IPS-15b (cell line): ENCODE measurements around the gene TNS3.
"Not testable (repeated sequence)": the region's sequence is repeated elsewhere in the genome, so short reads cannot be mapped to it uniquely, and the experiment has no call there.

Experiments used
- H3K27me3 ChIP-seq: one replicate; pipeline ENCODE4 v1.6.1; 2013; ENCODE audit warnings: low read length; ENCODE audit not compliant: control insufficient read depth, insufficient read depth
- H3K36me3 ChIP-seq: one replicate; pipeline ENCODE4 v1.6.1; 2013; ENCODE audit warnings: low read length; ENCODE audit not compliant: control insufficient read depth, insufficient read depth
- H3K4me1 ChIP-seq: one replicate; pipeline ENCODE4 v1.6.1; 2013; ENCODE audit warnings: mild to moderate bottlenecking, low read length; ENCODE audit not compliant: control insufficient read depth, insufficient read depth
- H3K4me3 ChIP-seq: one replicate; pipeline ENCODE4 v1.5.1; 2013; ENCODE audit warnings: low read depth, low read length
- H3K9ac ChIP-seq: one replicate; pipeline ENCODE4 v1.6.1; 2013; ENCODE audit warnings: low read depth, mild to moderate bottlenecking, low read length
- H3K9me3 ChIP-seq: one replicate; pipeline ENCODE4 v1.6.1; 2013; ENCODE audit warnings: mild to moderate bottlenecking, low read length; ENCODE audit not compliant: control insufficient read depth, insufficient read depth

The TNS3 gene

DNA sequence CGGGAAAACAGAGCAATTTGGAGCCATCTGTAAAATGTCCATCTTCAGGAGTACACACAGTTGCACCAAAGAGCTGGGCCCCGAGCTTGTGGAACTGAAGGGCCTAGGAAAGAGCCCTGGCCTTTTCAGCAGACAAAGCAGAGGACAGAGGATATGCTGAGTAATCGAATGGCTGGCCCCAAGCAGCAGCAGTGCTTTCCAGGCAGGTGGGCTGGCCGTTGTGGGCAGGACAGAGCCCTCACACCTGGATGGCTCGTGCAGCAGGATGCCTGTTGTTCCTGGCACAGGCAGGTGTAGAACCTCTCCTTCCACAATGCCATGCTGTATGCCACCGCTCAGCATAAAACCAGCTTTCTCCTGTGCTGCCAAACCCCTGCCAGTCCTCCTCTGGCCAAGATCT, 32.5 kb upstream of the TNS3 start:
- H3K4me1 ChIP-seq: no peaks in the 10 kb centered on the region

DNA sequence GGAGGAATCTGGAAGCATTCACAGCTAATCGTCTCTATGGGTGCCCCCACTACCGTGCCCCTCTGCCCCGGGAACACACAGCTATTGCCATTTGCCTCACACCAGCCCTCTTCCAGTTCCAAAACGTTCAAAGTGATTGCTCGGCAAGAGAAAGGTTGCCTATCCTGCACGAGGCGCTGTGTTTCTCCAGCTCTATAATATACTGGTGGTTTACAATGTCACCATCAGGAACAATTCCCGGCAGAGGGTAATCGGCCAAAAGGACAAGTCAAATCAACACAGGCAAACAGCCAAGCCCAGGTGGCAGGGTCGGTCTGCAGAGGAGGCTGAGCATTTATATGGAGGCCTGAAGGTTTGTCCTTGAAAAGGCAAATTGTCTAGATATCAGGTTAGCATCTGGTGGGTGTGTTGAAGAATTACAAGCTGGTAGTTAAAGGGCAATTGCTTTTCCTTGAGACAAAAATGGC, 29.2 kb upstream of the TNS3 start:
- no peak overlapping the region for H3K9ac ChIP-seq

More for the DNA sequence above, 32.5 kb upstream of the TNS3 start:
- no peak overlapping the region for H3K9ac ChIP-seq
- H3K9me3 ChIP-seq: no peaks in the 10 kb centered on the region
- no peak overlapping the region for H3K4me3 ChIP-seq
- no peaks in the 10 kb centered on the region for H3K36me3 ChIP-seq
- no peaks in the 10 kb centered on the region for H3K27me3 ChIP-seq

DNA sequence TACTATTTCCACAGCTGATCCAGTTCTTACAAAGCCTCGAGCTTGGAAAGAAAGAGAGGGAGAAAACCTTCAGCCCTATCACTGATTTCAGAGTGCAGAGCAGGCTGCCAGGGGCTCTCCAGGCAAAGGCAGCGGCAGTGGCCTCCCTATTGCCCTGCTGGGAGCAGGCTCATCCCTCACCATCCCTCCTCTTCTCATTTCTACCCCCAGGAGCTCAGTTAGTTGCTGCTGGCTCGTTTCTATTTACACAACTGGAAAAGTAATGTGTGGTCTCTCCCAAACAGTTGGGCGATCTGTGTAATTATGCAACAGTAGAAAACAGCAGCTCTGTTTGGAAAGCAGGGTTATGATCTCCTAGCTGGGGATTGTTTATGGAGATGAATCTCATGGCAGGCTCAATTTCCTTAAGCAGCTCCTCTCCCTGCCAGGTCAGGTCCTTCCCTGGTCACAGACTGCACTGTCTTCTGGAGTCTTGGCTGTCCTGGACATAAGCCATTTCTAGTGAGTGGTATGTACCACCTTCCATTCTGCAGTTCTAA, 28.7 kb upstream of the TNS3 start:
- Histone ChIP-seq H3K9me3 (no peaks in the 10 kb centered on the region), H3K27me3 (no peaks in the 10 kb centered on the region), H3K4me3 (no peak overlapping the region), H3K9ac (no peak overlapping the region), H3K4me1 (no peaks in the 10 kb centered on the region), H3K36me3 (no peaks in the 10 kb centered on the region)

More for the DNA sequence above, 29.2 kb upstream of the TNS3 start:
- Histone ChIP-seq H3K27me3 (no peaks in the 10 kb centered on the region), H3K4me1 (no peaks in the 10 kb centered on the region), H3K36me3 (no peaks in the 10 kb centered on the region), H3K4me3 (no peak overlapping the region), H3K9me3 (no peaks in the 10 kb centered on the region)

DNA sequence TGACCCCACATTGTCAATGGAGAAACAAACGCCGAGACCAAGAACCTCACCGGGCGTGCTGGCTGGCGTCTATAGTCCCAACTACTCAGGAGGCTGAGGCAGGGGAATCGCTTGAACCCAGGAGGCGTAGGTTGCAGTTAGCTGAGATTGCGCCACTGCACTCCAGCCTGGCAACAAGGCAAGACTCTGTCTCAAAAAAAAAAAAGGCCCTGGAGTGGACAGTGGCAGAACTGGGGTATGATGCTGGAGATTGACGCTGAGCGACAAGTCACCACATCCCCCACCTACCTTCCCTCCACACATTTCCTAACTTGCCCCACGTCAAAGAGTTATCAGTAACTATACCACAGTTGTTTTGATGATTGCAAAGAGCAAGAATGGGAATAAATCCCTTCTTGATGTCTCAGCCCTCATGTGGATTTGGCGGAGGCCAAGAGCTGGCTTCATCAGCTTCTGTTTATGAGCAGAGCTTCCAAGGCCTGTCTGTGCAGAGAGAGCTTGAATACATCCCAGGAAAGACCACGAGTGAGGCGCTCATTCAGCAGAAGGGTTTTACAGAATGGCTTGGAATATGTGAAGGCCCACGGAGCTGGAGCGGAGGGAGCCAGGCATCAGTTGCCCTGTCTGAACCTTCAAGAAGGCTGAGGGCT, 28.0 kb upstream of the TNS3 start:
- Histone ChIP-seq H3K36me3 (no peaks in the 10 kb centered on the region), H3K4me1 (no peaks in the 10 kb centered on the region), H3K27me3 (no peaks in the 10 kb centered on the region), H3K9ac (no peak overlapping the region), H3K4me3 (no peak overlapping the region), H3K9me3 (no peaks in the 10 kb centered on the region)

DNA sequence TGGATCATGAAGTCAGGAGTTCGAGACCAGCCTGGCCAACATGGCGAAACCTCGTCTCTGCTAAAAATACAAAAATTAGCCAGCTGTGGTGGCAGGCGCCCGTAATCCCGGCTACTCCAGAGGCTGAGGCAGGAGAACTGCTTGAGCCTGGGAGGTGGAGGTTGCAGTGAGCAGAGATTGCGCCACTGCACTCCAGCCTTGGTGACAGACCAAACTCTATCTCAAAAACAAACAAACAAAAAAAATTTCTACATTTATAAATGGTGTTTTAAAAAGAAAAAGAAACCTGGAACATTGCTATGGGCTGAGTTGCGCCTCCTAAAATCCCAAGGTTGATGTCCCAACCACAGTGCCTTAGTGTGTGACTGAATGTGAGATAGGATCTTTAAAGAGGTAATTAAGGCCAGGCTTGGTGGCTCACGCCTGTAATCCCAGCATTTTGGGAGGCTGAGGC, 24.7 kb upstream of the TNS3 start:
- not testable (repeated sequence) for H3K27me3 ChIP-seq

DNA sequence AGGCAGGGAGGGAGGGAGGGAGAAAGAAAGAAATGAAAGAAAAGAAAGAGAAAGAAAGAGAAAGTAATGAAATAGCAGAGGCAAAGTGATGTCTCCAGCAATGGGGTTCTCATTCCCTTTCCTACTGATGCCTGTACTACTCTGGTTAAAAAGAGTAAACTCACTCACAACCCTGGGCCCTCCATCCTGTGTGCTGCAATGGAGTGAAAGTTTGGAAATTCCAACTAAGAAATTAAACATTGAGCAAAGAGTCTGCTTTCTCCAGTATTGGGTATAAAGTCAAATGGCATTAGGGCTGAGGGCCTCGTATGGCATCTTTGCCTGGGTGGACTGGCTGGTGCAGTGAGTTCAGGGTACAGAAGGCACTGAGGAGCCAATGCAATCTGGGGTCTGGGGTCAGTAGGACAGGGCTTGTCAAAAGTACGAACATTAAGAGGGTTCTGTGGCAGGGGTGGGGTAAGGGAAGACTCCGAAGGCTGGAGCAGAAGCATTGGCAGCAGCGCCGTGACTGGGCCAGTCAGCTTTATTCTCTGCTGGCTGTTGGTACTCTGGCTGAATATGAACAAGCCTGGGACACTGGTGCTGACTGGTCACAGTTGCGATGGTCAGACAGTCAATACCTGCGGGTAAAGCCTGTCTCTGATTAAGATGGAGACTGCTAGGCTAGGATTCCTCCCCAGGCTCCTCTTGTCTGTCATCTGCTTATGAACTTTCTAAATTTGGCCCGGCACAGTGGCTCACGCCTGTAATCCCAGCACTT, 24.1 kb upstream of the TNS3 start:
- Histone ChIP-seq H3K4me1 (no peaks in the 10 kb centered on the region), H3K4me3 (no peak overlapping the region), H3K36me3 (no peaks in the 10 kb centered on the region), H3K9ac (no peak overlapping the region), H3K9me3 (no peaks in the 10 kb centered on the region), H3K27me3 (no peaks in the 10 kb centered on the region)

More for the DNA sequence above, 24.7 kb upstream of the TNS3 start:
- not testable (repeated sequence) for H3K36me3 ChIP-seq, H3K9ac ChIP-seq, H3K4me1 ChIP-seq, H3K4me3 ChIP-seq, H3K9me3 ChIP-seq

DNA sequence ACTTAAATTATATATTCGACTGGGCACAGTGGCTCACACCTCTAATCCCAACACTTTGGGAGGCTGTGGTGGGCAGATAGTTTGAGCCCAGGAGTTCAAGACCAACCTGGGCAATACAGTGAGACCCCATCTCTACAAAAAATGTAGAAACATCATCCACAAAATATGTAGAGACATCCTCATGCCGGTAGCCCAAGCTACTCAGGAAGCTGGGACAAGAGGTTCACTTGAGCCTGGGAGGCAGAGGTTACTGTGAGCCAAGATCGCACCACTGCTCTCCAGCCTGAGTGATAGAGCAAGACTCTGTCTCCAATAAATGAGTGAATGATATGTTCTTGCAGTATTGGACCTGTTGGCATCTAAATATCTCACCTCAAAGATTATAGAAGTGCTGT, 22.6 kb upstream of the TNS3 start:
- no peak overlapping the region for H3K9ac ChIP-seq
- H3K4me1 ChIP-seq: no peaks in the 10 kb centered on the region
- no peaks in the 10 kb centered on the region for H3K27me3 ChIP-seq
- H3K4me3 ChIP-seq: no peak overlapping the region
- no peaks in the 10 kb centered on the region for H3K9me3 ChIP-seq
- H3K36me3 ChIP-seq: no peaks in the 10 kb centered on the region

DNA sequence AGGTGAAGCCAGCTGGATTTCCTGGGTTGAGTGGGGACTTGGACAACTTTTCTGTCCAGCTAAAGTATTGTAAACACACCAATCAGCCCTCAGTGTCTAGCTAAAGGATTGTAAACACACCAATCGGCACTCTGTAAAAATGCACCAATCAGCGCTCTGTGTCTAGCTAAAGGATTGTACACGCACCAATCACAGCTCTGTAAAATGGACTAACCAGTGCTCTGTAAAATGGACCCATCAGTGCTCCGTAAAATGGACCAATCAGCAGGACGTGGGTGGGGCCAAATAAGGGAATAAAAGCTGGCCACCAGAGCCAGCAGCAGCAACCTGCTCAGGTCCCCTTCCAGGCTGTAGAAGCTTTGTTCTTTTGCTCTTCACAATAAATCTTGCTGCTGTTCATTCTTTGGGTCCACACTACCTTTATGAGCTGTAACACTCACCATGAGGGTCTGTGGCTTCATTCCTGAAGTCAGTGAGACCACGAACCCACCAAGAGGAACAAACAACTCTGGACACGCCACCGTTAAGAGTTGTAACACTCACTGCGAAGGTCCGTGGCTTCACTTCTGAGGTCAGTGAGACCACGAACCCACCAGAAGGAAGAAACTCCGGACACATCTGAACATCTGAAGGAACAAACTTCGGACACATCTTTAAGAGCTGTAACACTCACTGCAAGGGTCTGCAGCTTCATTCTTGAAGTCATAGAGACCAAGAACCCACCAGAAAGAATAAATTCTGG, 21.8 kb upstream of the TNS3 start:
- not testable (repeated sequence) for H3K9ac ChIP-seq, H3K4me1 ChIP-seq, H3K27me3 ChIP-seq, H3K4me3 ChIP-seq, H3K9me3 ChIP-seq, H3K36me3 ChIP-seq

DNA sequence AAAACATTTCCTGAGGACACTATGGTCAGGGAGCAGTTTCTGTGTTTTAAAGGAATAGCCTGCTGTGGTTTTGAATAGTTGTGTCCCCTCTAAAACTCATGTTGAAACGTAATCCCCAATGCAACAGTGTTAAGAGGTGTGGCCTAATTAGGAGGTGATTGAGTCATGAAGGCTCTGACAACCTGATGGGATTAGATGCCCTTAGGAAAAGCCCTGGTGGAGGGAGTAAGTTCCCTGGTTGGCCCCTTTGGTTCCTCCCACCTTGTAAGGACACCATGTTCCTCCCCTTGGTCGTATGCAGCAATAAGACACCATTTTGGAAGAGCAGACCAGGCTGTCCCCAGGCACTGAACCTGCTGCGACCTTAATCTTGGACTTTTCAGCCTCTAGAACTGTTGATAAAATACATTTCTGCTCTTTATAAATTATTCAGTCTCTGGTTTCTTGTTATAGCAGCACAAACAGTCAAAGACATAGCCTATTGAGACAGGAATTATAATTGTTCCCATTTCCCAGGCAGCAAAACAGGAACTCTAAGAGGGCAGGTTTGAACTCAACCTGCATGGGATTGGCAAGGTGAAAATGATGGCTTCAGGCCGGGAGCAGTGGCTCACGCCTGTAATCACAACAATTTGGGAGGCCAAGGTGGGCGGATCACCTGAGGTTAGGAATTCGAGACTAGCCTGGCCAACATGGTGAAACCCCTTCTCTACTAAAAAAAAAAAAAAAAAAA, 20.5 kb upstream of the TNS3 start:
- Histone ChIP-seq H3K9me3 (peaks cover 2% of the 10 kb centered on the region), H3K27me3 (no peaks in the 10 kb centered on the region), H3K9ac (no peak overlapping the region), H3K4me1 (no peaks in the 10 kb centered on the region), H3K36me3 (no peaks in the 10 kb centered on the region), H3K4me3 (no peak overlapping the region)

DNA sequence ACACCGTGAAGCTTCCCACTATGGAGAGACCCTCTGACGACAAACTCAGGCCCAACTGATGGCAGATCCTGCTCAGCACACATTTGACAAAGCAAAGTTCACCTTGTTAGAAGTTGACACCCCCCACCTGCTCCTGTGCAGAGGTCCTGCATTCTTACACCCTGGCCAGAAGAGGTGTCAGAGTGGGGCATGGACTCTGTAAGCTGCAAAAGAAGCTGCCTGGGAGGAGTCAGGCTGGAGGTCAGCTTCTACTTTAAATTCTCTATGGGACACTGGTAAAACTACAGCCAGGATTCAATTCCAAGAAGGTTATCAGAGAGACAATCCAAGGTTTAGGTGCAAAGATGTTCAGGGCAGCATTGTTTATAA, 20.0 kb upstream of the TNS3 start:
- H3K9me3 ChIP-seq: peaks cover 5% of the 10 kb centered on the region
- H3K27me3 ChIP-seq: no peaks in the 10 kb centered on the region
- no peaks in the 10 kb centered on the region for H3K36me3 ChIP-seq
- no peak overlapping the region for H3K4me3 ChIP-seq
- no peak overlapping the region for H3K9ac ChIP-seq
- H3K4me1 ChIP-seq: no peaks in the 10 kb centered on the region

DNA sequence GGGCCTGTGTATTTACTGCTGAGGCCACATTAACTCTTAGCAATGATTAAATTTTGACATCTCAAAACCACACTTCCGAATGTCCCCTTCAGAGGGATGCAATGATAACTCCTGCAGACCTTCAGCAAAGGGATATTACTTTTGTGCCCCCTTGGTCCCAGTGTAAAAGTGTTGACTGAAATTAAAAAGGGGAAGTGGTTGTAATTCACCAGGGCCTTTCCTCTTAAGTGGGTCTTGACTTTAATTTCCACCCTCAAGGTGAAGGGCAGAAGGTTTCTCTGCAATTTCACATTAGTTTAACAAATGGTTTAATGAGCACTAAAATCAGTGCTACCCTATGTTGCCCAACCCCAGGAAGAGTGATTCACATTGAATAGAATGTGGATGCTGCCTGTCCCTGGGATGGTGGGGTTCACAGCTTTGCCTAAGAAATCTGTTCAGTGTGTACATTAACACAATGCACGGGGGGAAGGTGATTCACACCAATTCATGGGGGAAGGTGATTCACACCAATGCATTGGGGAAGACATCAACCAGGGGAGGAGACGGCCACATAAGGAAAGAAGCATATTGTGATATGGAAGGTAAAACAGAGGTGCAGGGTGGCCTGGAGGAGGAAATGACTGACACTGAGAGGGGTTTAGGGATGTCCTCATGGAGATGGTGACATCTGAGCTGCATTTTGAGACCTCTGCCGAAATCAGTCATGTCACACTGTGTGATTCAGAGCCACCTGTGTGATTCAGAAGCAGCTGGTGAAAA, 19.4 kb upstream of the TNS3 start:
- H3K36me3 ChIP-seq: no peaks in the 10 kb centered on the region
- no peak overlapping the region for H3K4me3 ChIP-seq
- no peak overlapping the region for H3K9ac ChIP-seq
- peaks cover 5% of the 10 kb centered on the region for H3K9me3 ChIP-seq
- H3K27me3 ChIP-seq: no peaks in the 10 kb centered on the region
- no peaks in the 10 kb centered on the region for H3K4me1 ChIP-seq
